Measurements from ENCODE around the gene CDH12.

GRCh38 chr5:22673131-22673530 lies 180.0 kb downstream of the CDH12 start:
- TF ChIP-seq TAF1 (IDR thresholded peaks at IDR 0.05; ENCODE audit: low read depth) (no peak), MAX (IDR thresholded peaks at IDR 0.05) (no peak), RAD21 (IDR thresholded peaks at IDR 0.05; ENCODE audit: low read depth) (no peak), NFIC (IDR thresholded peaks at IDR 0.05) (no peak), CEBPB (IDR thresholded peaks at IDR 0.05) (no peak), EGR1 (IDR thresholded peaks at IDR 0.05) (no peak), FOXM1 (IDR thresholded peaks at IDR 0.05; ENCODE audit: borderline replicate concordance, low read depth) (no peak), YY1 (IDR thresholded peaks at IDR 0.05; ENCODE audit: low read depth) (no peak)
